ENCODE data around the gene RAB10. TPM values are rescaled to one million over a fixed set of nuclear protein-coding genes. Genes with fewer than 3 reads are reported as not detected.

Gene RAB10
- total RNA-seq, 1 experiment from 2014 or later, result 268 TPM

- no peak for DNase-seq (ENCODE audit: low spot score)
Observed at GRCh38 chr2:26178746-26179436, 145.0 kb downstream of the RAB10 start.

DNA sequence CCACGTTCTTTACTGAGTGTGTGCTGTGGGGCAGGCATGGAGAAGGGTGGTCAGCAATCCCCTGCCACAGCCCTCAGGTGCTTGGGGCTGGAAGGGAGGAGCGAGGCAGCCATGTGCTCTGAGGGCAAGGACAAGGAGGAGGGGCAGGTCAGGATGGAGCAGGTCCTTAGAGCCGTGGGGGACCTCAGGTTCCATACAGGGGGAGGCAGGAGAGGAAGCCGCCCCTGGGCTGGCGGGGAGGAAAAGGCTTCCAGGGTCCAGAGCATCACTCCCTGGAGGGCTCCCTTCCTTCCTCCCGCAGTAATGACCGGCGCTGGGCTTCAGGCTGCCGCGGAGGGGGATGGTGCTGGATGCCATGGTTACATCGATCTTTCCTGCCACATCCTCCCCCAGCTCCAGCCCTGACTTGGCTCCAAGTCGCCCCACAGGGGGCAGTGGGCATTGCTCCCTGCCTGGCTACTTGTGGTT lies 145.6 kb downstream of the RAB10 start:
- no peak for DNase-seq (ENCODE audit: low spot score)

DNA sequence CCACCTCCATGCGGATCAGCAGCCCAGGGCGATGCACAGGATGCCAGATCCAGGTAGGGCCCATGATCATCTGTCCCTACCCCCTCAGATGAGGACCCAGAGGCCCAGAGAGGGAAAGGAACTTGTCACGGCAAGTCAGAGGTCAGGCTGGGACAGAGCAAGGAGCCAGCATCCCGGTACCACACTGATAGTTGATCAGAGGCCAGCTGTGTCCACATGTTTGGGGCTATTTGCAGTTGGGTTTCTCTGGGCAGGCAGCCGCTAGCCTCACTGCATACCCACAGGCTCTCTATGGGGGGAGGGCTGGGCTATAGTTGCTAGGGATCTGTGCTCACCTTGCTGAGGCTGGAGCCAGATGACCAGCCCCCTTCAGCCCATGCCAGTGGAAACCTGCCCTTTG lies 148.6 kb downstream of the RAB10 start:
- DNase-seq (ENCODE audit: low spot score), result no peak

DNA sequence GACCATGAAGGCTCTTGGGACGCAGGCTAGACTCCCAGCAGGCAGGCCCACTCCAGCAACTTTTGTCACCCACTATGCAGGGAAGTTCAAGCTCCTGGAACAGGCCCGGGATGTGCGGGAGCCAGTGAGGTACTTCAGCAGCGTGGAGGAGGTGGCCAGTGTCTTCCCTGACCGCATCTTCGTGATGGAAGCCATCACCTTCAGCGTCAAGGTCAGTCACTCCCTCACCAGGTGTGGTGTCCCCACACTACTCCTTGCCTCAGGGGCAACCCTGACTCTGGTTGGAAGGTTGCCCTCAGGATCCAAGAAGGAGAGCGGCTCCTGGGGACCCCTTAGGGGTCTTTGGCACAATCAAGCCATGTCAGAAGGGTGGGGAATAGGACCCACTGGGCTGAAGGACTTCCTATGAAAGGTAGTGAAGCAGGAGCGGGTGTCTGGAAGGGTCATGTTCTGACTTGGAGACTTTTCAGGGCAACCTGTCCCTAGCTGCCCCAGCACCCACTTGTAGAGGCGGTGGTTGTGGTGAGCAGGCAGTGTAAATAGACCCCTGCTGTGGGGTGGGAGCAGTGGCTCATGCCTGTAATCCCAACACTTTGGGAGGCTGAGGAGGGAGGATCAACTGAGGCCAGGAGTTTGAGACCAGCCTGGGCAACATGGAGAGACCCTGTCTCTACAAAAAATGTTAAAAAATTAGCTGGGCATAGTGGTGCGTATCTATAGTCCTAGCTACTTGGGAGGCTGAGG lies 149.2 kb downstream of the RAB10 start:
- no peak for DNase-seq (ENCODE audit: low spot score)

DNA sequence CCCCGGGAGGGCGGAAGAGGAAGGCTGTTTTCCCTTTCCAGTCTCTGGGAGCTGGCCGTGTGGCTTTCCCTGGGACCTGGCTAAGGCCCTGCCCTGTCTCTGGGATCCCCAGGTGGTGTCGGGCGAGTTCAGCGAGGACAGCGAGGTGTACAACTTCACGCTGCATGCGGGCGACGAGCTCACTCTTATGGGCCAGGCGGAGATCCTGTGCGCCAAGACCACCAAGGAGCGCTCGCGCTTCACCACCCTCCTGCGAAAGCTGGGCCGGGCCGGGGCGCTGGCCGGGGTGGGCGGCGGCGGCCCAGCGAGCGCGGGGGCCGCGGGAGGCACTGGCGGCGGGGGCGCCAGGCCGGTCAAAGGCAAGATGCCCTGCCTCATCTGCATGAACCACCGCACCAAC lies 150.2 kb downstream of the RAB10 start:
- no peak for DNase-seq (ENCODE audit: low spot score)

DNA sequence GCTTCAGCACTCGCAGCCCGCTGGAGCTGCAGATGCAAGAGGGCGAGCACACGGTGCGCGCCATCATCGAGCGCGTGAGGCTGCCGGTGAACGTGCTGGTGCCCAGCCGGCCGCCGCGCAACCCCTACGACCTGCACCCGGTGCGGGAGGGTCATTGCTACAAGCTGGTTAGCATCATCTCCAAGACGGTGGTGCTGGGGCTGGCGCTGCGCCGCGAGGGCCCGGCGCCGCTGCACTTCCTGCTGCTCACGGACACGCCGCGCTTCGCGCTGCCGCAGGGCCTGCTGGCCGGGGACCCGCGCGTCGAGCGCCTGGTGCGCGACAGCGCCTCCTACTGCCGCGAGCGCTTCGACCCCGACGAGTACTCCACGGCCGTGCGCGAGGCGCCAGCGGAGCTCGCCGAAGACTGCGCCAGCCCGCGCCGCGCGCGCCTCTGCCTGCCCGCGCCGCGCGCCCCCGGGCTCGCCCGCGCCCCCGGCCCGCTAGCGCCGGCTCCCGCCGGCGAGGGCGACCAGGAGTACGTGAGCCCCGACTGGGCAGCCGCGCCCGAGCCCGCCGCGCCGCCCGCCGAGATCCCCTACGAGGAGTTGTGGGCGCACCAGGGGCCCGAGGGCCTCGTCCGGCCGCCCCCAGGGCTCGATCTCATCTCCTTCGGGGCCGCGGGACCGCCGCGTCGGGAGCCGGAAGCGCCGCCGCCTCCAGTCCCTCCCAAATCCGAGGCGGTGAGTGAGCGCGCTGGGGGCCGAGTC lies 150.8 kb downstream of the RAB10 start:
- no peak for DNase-seq (ENCODE audit: low spot score)

DNA sequence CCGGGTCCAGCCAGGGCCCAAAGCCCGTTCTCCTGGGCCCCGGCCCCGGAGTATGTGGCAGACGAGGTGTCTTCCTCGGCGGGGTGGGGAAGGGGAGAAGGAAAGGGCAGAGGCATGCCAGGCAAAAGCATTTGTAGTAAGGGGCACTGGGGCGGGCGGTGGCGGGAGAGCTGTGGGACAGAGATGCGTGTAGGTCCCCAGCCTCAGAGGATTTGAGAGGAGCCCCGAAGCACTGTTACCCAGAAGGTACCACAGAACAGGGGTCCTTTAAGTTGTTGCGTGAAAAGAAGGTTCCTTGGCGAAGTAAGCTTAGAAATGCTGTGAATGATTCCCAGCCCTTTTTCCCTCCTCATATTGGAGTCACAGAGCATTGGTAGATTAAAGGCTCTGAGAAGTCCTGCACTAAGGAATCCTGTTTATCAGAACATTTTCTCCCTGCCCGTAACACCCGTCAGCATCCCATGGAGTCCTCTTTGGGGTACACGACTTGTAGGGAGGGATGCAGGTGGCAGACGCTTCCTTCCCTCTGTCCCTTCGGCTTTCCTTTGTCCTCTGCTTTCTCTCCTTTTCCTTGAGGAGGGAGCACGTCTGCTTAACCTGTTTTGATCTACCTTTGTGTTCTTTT lies 151.5 kb downstream of the RAB10 start:
- no peak for DNase-seq (ENCODE audit: low spot score)

DNA sequence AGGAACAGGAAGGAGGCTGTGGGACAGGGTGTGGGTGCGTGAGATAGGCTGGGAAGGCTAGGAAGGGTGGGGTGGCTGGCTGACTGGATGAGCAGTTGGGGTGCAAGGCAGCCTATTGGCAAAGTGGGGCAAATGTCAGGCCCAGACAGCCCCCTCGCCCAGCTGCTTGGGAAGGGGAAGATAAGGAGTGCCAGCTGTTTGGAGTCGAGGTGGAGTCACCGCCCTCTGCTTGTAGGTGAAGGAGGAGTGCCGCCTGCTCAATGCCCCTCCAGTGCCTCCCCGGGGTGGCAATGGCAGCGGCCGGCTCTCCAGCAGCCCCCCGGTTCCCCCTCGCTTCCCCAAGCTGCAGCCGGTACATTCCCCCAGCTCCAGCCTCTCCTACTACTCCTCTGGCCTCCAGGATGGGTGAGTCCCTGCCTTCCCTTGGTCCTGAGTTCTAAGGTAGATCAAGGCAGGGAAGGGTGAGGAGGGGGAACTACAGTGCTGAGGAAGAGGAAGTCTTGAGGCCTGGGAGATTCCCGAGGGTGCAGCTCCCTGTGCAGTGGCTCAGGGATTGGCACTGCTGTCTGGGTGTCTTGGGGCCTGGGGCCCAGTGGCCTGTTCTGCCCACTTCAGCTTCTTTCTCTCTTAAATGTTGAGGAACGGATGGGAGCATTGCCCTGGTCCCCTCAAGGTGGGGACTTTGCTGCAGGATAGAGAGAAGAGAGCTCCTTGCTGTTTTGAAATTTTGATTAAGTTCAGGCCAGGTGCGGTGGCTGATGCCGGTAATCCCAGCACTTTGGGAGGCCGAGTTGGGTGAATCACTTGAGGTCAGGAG lies 152.3 kb downstream of the RAB10 start:
- DNase-seq (ENCODE audit: low spot score), result no peak

Other genes starting within 250 kb of the RAB10 start
- 8.8 and 9.6 TPM in 2 replicates for gene ASXL2, start 155.6 kb upstream of the RAB10 start, total RNA-seq (2014; rRNA removed; shearing (Covaris generic))
- 29.6 and 38.8 TPM in 2 replicates for gene KIF3C, start 51.6 kb upstream of the RAB10 start, total RNA-seq (2014; rRNA removed; shearing (Covaris generic))
- gene GAREM2, start 139.0 kb downstream of the RAB10 start, total RNA-seq (2014; rRNA removed; shearing (Covaris generic)), result 3.8 and 5.3 TPM in 2 replicates
- gene HADHA, start 210.5 kb downstream of the RAB10 start, total RNA-seq (2014; rRNA removed; shearing (Covaris generic)), result 113 and 121 TPM in 2 replicates
- gene HADHB, start 210.9 kb downstream of the RAB10 start, total RNA-seq (2014; rRNA removed; shearing (Covaris generic)), result 115 and 117 TPM in 2 replicates

Measured in A172 (cell line).